ENCODE measurements around the gene LRP1-AS. TPM values are rescaled to one million over a fixed set of nuclear protein-coding genes. Genes with fewer than 3 reads are reported as not detected.

Gene LRP1-AS
- total RNA-seq, 1 donor from 2014 or later = not detected

DNA sequence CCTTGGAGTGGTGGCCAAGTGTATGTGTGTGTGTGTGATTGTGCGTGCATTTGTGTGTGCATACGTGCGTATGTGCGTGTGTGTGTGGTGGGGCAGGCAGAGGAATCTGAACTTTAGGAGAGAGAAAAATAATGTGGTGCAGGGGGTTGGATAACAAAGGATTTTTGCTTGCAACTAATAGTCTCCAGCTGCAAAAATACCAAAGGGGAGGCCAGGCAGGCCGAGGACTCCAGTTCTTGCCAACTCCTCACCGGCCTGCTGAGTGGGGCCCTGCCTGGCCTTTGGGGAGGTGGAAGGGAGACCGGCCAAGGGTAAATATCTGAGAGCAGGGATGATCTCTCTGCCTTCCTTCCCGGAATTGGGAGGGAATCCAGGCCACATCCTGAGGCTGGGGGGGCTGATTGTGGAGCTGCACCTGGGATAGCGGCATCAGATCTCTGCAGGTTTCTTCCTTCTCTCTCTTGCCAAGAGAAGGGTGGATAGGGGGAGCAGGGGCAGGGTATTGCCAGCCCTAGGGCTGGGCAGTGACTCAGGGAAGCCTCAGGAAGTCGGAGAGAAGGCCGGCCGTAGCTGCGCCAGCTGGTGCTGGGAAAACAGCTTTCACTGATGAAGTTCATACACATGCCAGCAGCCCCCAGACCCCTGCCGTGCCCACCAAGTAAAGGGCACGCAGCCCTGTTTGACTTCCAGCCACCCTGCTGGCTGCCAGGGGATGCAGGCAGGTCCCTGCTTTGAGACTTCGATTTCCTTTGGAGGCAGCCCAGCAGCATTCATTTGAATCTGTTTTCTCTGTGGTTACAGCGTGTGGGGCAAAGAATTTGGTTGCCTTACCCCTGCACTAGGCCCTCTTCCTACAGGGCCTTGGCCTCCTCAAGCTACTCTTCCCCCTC, 4.6 kb upstream of the LRP1-AS start:
- H3K4me3 ChIP-seq = peak overlapping the region; percentile 6 to 10

DNA sequence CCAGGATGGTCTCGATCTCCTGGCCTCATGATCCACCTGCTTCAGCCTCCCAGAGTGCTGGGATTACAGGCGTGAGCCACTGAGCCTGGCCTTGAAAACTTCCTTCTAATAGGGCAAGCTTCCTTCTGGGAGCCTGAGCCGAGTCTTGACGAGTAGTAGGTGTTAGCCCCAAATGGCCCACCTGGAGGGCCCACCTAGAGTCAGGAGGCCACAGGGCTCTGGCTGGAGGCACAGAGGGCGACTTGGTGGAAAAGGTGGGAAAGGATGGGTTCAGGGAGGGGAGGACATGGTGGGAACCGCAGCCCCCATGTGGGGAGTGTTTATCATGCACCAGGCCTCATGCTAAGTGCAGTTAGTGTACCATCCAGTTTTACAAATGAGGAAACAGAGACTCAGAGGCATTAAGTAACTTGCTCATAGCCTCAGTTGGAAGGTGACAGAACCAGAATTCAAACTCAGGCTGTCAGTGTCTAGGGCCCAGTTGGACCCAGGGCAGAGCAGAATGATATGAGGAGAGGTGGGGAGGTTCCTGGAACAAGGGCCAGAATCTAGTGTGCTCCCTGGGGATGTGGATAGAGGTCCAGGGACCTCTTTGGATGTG, 3.1 kb upstream of the LRP1-AS start:
- H3K27ac ChIP-seq = peak overlapping the region; percentile 92
- no peaks in the 10 kb centered on the region for H3K9me3 ChIP-seq
- TF ChIP-seq, protein P1, sequence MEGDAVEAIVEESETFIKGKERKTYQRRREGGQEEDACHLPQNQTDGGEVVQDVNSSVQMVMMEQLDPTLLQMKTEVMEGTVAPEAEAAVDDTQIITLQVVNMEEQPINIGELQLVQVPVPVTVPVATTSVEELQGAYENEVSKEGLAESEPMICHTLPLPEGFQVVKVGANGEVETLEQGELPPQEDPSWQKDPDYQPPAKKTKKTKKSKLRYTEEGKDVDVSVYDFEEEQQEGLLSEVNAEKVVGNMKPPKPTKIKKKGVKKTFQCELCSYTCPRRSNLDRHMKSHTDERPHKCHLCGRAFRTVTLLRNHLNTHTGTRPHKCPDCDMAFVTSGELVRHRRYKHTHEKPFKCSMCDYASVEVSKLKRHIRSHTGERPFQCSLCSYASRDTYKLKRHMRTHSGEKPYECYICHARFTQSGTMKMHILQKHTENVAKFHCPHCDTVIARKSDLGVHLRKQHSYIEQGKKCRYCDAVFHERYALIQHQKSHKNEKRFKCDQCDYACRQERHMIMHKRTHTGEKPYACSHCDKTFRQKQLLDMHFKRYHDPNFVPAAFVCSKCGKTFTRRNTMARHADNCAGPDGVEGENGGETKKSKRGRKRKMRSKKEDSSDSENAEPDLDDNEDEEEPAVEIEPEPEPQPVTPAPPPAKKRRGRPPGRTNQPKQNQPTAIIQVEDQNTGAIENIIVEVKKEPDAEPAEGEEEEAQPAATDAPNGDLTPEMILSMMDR (IDR thresholded peaks at IDR 0.05) = no peak
- intact Hi-C loops (cut with DNase I) = no loop called here
- no peak for DNase-seq (ENCODE audit: extremely low spot score in 2 of 2)
- H3K4me3 ChIP-seq = no peak overlapping the region
- H3K36me3 ChIP-seq = peaks cover 0 to 28% of the 10 kb centered on the region in 2 donors
- H3K27me3 ChIP-seq = no peaks in the 10 kb centered on the region
- H3K4me1 ChIP-seq = peaks cover 88% of the 10 kb centered on the region

More for the DNA sequence above, 4.6 kb upstream of the LRP1-AS start:
- Histone ChIP-seq H3K9me3 (no peaks in the 10 kb centered on the region), H3K4me1 (peaks cover 79% of the 10 kb centered on the region), H3K27me3 (no peaks in the 10 kb centered on the region), H3K36me3 (peaks cover 3 to 32% of the 10 kb centered on the region in 2 donors), H3K27ac (peak overlapping the region; percentile 92)
- no peak for DNase-seq (ENCODE audit: extremely low spot score in 2 of 2)
- TF ChIP-seq POLR2AphosphoS5 (IDR thresholded peaks at IDR 0.05; ENCODE audit: insufficient read depth in 1 of 2, low read depth in 1 of 2) = peak in 1 of 2 donors; percentile 51
- no peak for TF ChIP-seq POLR2A (IDR thresholded peaks at IDR 0.05)
- intact Hi-C loops (cut with DNase I) = no loop called here

DNA sequence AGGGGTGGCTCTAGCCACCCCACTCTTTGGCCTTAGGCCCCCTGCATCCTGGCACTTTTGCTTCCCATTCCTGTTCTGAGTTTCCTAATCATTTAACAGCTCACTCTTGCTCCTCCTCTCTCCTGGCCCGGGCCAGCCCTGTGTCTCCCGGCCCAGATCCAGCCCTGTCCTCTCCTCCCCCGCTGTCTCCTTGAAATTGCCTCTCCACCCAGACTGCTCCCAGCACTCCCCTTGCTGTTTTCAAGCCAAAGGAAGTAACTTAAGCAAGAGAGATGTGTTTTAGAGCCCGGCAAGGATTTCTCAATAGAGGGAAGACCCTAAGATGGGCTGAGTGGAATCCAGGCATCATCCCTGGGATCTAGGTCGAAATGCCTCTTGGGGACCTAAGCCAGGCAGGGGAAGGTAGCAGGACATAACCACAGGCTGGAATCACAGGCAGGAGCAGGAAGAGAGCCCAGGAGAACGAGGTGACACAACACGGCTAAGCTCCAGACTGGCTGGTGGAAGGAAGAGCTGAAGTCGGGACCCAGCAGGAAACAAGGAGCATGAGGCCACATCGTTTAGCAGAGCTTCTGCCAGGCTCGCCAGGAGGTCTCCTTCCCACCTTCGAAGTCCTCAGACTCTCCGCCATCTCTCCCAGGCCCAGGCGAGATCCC, 2.0 kb upstream of the LRP1-AS start:
- H3K27ac ChIP-seq = peak overlapping the region; percentile 92
- peak in 1 of 2 donors; percentile 98 for DNase-seq (ENCODE audit: extremely low spot score in 2 of 2)
- no peak for TF ChIP-seq POLR2A (IDR thresholded peaks at IDR 0.05)
- peak; percentile 62 to 79 for TF ChIP-seq POLR2AphosphoS5 (IDR thresholded peaks at IDR 0.05; ENCODE audit: insufficient read depth in 1 of 2, low read depth in 1 of 2)
- H3K9me3 ChIP-seq = no peaks in the 10 kb centered on the region
- peaks cover 0 to 28% of the 10 kb centered on the region in 2 donors for H3K36me3 ChIP-seq
- intact Hi-C loops (cut with DNase I) = no loop called here
- no peak overlapping the region for H3K4me3 ChIP-seq
- H3K27me3 ChIP-seq = no peaks in the 10 kb centered on the region
- peaks cover 97% of the 10 kb centered on the region for H3K4me1 ChIP-seq

DNA sequence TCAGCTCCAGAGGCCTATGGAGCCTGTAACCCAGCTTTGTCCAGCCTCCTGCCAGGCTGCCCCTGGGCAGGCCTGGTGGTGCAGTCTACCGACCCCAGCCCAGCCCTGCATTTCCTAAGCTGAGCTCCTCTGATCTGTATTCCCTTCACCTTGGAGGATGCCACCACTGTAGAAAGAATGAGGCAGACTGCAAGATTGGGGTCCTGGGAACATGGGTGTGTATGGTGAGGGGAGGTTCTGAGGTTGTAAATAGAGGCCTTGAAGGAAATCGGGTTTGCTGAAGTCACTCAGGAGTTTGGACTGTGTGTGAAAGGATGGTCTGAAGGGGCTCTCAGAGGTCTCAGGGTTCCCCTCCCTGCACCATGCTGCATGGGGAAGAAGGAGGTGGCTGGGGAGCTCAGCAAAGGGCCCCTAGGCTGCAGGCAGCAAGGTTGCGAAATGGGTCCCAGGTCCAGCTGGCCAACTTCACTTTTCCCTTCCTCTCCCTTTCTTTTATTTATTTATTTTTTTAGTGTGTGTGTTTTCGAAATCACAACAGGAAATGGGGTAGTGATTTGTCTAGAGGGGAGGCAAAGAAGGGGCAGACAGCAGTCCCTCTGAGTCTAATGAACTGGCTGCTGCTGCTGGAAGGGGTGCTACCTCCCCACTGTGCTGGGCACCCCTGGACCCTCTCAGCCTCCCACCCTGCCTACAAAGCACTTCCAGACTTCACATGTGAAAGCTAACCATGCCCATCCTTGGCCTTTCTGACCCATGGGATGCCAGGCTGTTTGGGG, 1.2 kb upstream of the LRP1-AS start:
- peaks cover 0 to 29% of the 10 kb centered on the region in 2 donors for H3K36me3 ChIP-seq
- TF ChIP-seq, protein P1 (IDR thresholded peaks at IDR 0.05) = peak in 1 of 3 experiments; percentile 8
- no peak for TF ChIP-seq POLR2AphosphoS5 (IDR thresholded peaks at IDR 0.05; ENCODE audit: insufficient read depth in 1 of 2, low read depth in 1 of 2)
- H3K9me3 ChIP-seq = no peaks in the 10 kb centered on the region
- peaks cover 93% of the 10 kb centered on the region for H3K4me1 ChIP-seq
- H3K27ac ChIP-seq = peak overlapping the region; percentile 92
- no peak overlapping the region for H3K4me3 ChIP-seq
- intact Hi-C loops (cut with DNase I) = no loop called here
- DNase-seq (ENCODE audit: extremely low spot score in 2 of 2) = no peak
- no peaks in the 10 kb centered on the region for H3K27me3 ChIP-seq

DNA sequence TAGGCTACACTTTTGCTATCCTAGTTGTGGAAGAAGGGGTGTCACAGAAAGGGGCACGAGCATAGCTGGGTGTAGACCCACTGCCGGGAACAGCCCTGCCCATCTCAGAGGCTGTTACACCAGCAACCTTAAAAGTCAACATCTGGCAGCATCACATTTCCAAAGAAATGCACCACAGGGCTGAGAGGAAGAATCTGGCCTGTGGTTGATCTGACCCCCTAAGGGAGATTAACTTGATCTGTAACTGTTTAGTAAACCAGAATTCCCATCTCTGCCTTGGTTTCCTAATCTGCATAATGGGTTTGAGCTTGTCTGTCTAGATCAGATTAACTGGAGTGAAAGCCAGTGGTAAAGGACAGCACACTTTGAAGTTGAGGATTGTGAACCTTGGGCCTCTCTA, 1.3 kb downstream of the LRP1-AS start:
- Histone ChIP-seq H3K9me3 (no peaks in the 10 kb centered on the region), H3K27ac (peak overlapping the region; percentile 92), H3K36me3 (peaks cover 0 to 53% of the 10 kb centered on the region in 2 donors), H3K27me3 (no peaks in the 10 kb centered on the region), H3K4me3 (no peak overlapping the region), H3K4me1 (peaks cover 93% of the 10 kb centered on the region)
- intact Hi-C loops (cut with DNase I) = no loop called here
- no peak for DNase-seq (ENCODE audit: extremely low spot score in 2 of 2)
- TF ChIP-seq POLR2A (IDR thresholded peaks at IDR 0.05) = no peak

Measured in vagina (tissue), 2 donors.